NT2/D1 (cell line): ENCODE results near the gene UBAC1.

Source experiments
- DNase-seq: peaks from one replicate; pipeline ENCODE4 v3.0.0-alpha.2; 2011; ENCODE audit warnings: low read depth, low spot score
- H3K27me3 ChIP-seq: 2 replicates; pipeline ENCODE4 v1.6.0; 2011; ENCODE audit warnings: mild to moderate bottlenecking; ENCODE audit not compliant: insufficient read length, insufficient read depth
- H3K36me3 ChIP-seq: 2 replicates; pipeline ENCODE4 v1.6.1; 2011; ENCODE audit warnings: mild to moderate bottlenecking, low read length, mixed read lengths; ENCODE audit not compliant: insufficient read depth, insufficient read length
- H3K4me1 ChIP-seq: 2 replicates; pipeline ENCODE4 v1.5.1; 2011; ENCODE audit not compliant: insufficient read depth, insufficient read length
- H3K4me3 ChIP-seq: 2 replicates; pipeline ENCODE4 v1.5.1; 2011; ENCODE audit warnings: low read depth; ENCODE audit not compliant: insufficient read length
- H3K9ac ChIP-seq: 2 replicates; pipeline ENCODE4 v1.6.0; 2011; ENCODE audit warnings: low read depth; ENCODE audit not compliant: insufficient read length
- H3K9me3 ChIP-seq: 2 replicates; pipeline ENCODE4 v1.5.1; 2011; ENCODE audit warnings: mild to moderate bottlenecking, low read length; ENCODE audit not compliant: insufficient read depth
- SUZ12 ChIP-seq: IDR thresholded peaks from 2 replicates; pipeline ENCODE4 v1.6.1; 2011; ENCODE audit not compliant: insufficient read length, insufficient read depth; ENCODE audit errors: extremely low read depth
- YY1 ChIP-seq: IDR thresholded peaks from 2 replicates; pipeline ENCODE4 v1.6.1; 2011; ENCODE audit not compliant: insufficient read length, insufficient read depth
- ZNF274 ChIP-seq: IDR thresholded peaks from 2 replicates; pipeline ENCODE4 v1.6.1; 2011; ENCODE audit warnings: mild to moderate bottlenecking, low read depth, low read length

Gene UBAC1

GRCh38 chr9:135906291-135907005 lies 54.7 kb downstream of the UBAC1 start:
- H3K4me1 ChIP-seq = peaks cover 12% of the 10 kb centered on the region
- no peak for DNase-seq
- H3K4me3 ChIP-seq = peak overlapping the region; percentile 52
- H3K9me3 ChIP-seq = no peaks in the 10 kb centered on the region
- H3K9ac ChIP-seq = peak overlapping the region; percentile 74
- TF ChIP-seq ZNF274 = no peak
- no peaks in the 10 kb centered on the region for H3K27me3 ChIP-seq
- peaks cover 57% of the 10 kb centered on the region for H3K36me3 ChIP-seq

GRCh38 chr9:135905380-135906258 lies 55.6 kb downstream of the UBAC1 start:
- peak overlapping the region; percentile 52 for H3K4me3 ChIP-seq
- H3K4me1 ChIP-seq = peaks cover 12% of the 10 kb centered on the region
- H3K36me3 ChIP-seq = peaks cover 48% of the 10 kb centered on the region
- no peaks in the 10 kb centered on the region for H3K9me3 ChIP-seq
- no peak for DNase-seq
- no peak for TF ChIP-seq ZNF274
- TF ChIP-seq YY1 = no peak
- TF ChIP-seq SUZ12 = no peak
- H3K27me3 ChIP-seq = no peaks in the 10 kb centered on the region
- H3K9ac ChIP-seq = peak overlapping the region; percentile 74

- Histone ChIP-seq H3K4me1 (peaks cover 11% of the 10 kb centered on the region), H3K9me3 (no peaks in the 10 kb centered on the region), H3K4me3 (no peak overlapping the region)
Observed at GRCh38 chr9:135903786-135904520, 57.2 kb downstream of the UBAC1 start.

GRCh38 chr9:135903358-135903656 lies 57.9 kb downstream of the UBAC1 start:
- peaks cover 29% of the 10 kb centered on the region for H3K36me3 ChIP-seq
- no peaks in the 10 kb centered on the region for H3K27me3 ChIP-seq
- peaks cover 7% of the 10 kb centered on the region for H3K4me1 ChIP-seq
- TF ChIP-seq YY1 (peak; percentile 16), SUZ12 (no peak), ZNF274 (no peak)
- H3K9ac ChIP-seq = no peak overlapping the region
- no peak overlapping the region for H3K4me3 ChIP-seq
- no peaks in the 10 kb centered on the region for H3K9me3 ChIP-seq
- no peak for DNase-seq

More at GRCh38 chr9:135903786-135904520, 57.2 kb downstream of the UBAC1 start:
- no peaks in the 10 kb centered on the region for H3K27me3 ChIP-seq
- H3K9ac ChIP-seq = no peak overlapping the region
- no peak for DNase-seq
- peaks cover 33% of the 10 kb centered on the region for H3K36me3 ChIP-seq
- TF ChIP-seq ZNF274 = no peak
- TF ChIP-seq SUZ12 = no peak
- no peak for TF ChIP-seq YY1

GRCh38 chr9:135902655-135903357 lies 58.4 kb downstream of the UBAC1 start:
- Histone ChIP-seq H3K9ac (no peak overlapping the region), H3K27me3 (no peaks in the 10 kb centered on the region), H3K4me3 (no peak overlapping the region), H3K4me1 (peaks cover 7% of the 10 kb centered on the region), H3K36me3 (peaks cover 33% of the 10 kb centered on the region), H3K9me3 (no peaks in the 10 kb centered on the region)
- no peak for DNase-seq
- TF ChIP-seq SUZ12 (no peak), YY1 (no peak), ZNF274 (no peak)

- no peak for DNase-seq
- Histone ChIP-seq H3K36me3 (peaks cover 40% of the 10 kb centered on the region), H3K9me3 (no peaks in the 10 kb centered on the region), H3K4me1 (peaks cover 7% of the 10 kb centered on the region), H3K4me3 (no peak overlapping the region), H3K27me3 (no peaks in the 10 kb centered on the region), H3K9ac (no peak overlapping the region)
- TF ChIP-seq SUZ12 = no peak
- no peak for TF ChIP-seq YY1
- no peak for TF ChIP-seq ZNF274
Observed at GRCh38 chr9:135901826-135902225, 59.3 kb downstream of the UBAC1 start.
